CD4-positive, alpha-beta T cell (primary cell): ENCODE results near the gene BAIAP2L2. TPM values are rescaled to one million over a fixed set of nuclear protein-coding genes. Genes with fewer than 3 reads are reported as not detected.

Experiments
- ATAC-seq: fragments of 200-7000 bp; cut with Tn5 transposase; one replicate; pipeline ENCODE4 v1.10.0; 2022; ENCODE audit warnings: mild to moderate bottlenecking; ENCODE audit not compliant: poor library complexity
- CTCF ChIA-PET: fragments of 350-600 bp; sonication (Branson Sonifier 250); formaldehyde crosslinking; loops from one replicate; lab custom pipeline; 2021; ENCODE audit warnings: antibody characterized with exemption, inconsistent platforms; lab: Charles Lee
- POLR2A ChIA-PET: fragments of 350-600 bp; sonication (Branson Sonifier 250); formaldehyde crosslinking; loops from one replicate; lab custom pipeline; 2021; ENCODE audit warnings: antibody characterized with exemption, inconsistent platforms; lab: Charles Lee
- DNase-seq, 14 experiments: peaks; one replicate each; pipeline ENCODE4 v3.0.0-alpha.2; 2013 to 2020; ENCODE audit warnings: mixed read lengths in 2 of 14
- H3K27ac ChIP-seq, 2 donors: one replicate each; pipeline versions ENCODE4 v1.5.1 to v1.7.0; 2013; ENCODE audit warnings: low read length in 2 of 2, low read depth in 1 of 2, mild to moderate bottlenecking in 1 of 2
- H3K27me3 ChIP-seq, 2 experiments: 1 replicate in 1 of 2; 2 replicates in 1 of 2; pipeline versions ENCODE4 v1.6.1 to v1.7.0; 2013; ENCODE audit warnings: low read length in 2 of 2, control low read depth in 1 of 2, mild to moderate bottlenecking in 1 of 2, moderate library complexity in 1 of 2; ENCODE audit not compliant: insufficient read depth in 2 of 2, control insufficient read depth in 1 of 2
- H3K36me3 ChIP-seq: one replicate; pipeline ENCODE4 v1.6.1; 2013; ENCODE audit warnings: low read length, control low read depth; ENCODE audit not compliant: insufficient read depth
- H3K4me1 ChIP-seq: one replicate; pipeline ENCODE4 v1.6.1; 2013; ENCODE audit warnings: low read length, control low read depth; ENCODE audit not compliant: insufficient read depth
- H3K4me3 ChIP-seq: one replicate; pipeline ENCODE4 v1.5.1; 2013; ENCODE audit warnings: mild to moderate bottlenecking, low read length, moderate library complexity
- H3K9me3 ChIP-seq, 2 experiments: 1 replicate in 1 of 2; 2 replicates in 1 of 2; pipeline versions ENCODE4 v1.6.1 to v1.7.0; 2013; ENCODE audit warnings: low read length in 2 of 2, mild to moderate bottlenecking in 2 of 2, control low read depth in 1 of 2, moderate library complexity in 1 of 2; ENCODE audit not compliant: control insufficient read depth in 1 of 2, insufficient read depth in 1 of 2
- H3K27ac Mint-ChIP-seq: one replicate; pipeline ENCODE4 v1.8.0; 2020; ENCODE audit warnings: mixed read lengths
- H3K27me3 Mint-ChIP-seq: one replicate; pipeline ENCODE4 v1.8.0; 2021; ENCODE audit warnings: mixed read lengths
- H3K36me3 Mint-ChIP-seq: one replicate; pipeline ENCODE4 v1.8.0; 2021; ENCODE audit warnings: low read depth, mixed read lengths
- H3K4me1 Mint-ChIP-seq: one replicate; pipeline ENCODE4 v1.8.0; 2021; ENCODE audit warnings: low read depth, mixed read lengths
- H3K4me3 Mint-ChIP-seq: one replicate; pipeline ENCODE4 v1.8.0; 2020; ENCODE audit warnings: mild to moderate bottlenecking, mixed read lengths
- H3K9me3 Mint-ChIP-seq: one replicate; pipeline ENCODE4 v1.8.0; 2020; ENCODE audit warnings: mixed read lengths
- intact Hi-C, 2 experiments: fragments of 100-400 bp; cut with DNase I in 1 of 2; cut with micrococcal nuclease in 1 of 2; formaldehyde crosslinking; loops; one replicate each; pipeline versions ENCODE4 v1.15.1 to v1.9.0; 2023 to 2025; cut with DNase I, micrococcal nuclease
- total RNA-seq, 174 experiments: library from RNA in 2 of 174; stranded (reverse) in 2 of 174; gene quantifications; one replicate each; pipeline ENCODE4 v1.2.3 and lab custom pipeline; 2021 to 2026
- TF ChIP-seq, protein P1 (sequence below): fragments of 200-600 bp; IDR thresholded peaks from one replicate; pipeline ENCODE4 v1.8.0; 2022; ENCODE audit warnings: antibody characterized with exemption, mild to moderate bottlenecking

BAIAP2L2 gene
- total RNA-seq, 2 experiments from 2014 or later = 0.45 to 1.0 TPM

DNA sequence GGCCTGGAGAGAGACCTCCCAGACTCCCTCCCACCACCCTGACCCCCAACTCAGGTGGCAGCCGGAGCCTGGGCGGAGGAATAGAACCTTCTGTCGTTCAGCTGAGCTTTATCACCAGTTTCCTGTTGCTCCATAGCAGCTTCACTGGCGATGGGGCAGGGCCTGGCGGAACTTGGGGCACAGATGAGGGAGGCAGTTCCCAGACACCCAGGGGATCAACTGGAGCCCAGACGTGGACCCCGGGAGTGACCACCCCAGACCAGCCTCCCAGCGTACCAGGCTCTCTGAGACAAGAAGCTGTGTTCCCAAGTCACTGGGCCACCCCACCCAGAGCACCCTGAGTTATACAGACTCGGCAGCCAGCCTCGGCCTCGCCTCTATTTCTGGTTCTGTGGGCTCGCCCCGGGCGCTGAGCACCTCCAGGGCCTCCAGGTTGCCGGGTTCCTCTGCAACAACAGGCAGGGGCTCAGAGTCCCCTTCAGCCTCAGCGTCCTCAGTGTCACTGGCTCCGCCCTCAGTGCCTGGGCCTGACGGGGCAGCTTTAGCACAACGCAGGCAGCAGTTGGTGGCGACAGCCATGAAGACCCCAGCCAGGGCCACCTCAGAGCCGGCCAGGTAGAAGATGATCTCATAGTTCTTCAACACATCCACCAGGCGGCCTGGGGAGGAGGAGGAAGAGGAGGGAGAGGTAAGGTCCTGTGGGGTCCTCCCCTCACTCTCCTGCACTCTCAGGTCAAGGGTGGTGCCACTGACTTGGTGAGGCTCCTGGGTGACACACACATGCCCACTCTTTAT is 32.2 kb downstream of the BAIAP2L2 start:
- DNase-seq (no peak), ATAC-seq (no peak)
- POLR2A ChIA-PET = no interaction called here
- TF ChIP-seq, protein P1, sequence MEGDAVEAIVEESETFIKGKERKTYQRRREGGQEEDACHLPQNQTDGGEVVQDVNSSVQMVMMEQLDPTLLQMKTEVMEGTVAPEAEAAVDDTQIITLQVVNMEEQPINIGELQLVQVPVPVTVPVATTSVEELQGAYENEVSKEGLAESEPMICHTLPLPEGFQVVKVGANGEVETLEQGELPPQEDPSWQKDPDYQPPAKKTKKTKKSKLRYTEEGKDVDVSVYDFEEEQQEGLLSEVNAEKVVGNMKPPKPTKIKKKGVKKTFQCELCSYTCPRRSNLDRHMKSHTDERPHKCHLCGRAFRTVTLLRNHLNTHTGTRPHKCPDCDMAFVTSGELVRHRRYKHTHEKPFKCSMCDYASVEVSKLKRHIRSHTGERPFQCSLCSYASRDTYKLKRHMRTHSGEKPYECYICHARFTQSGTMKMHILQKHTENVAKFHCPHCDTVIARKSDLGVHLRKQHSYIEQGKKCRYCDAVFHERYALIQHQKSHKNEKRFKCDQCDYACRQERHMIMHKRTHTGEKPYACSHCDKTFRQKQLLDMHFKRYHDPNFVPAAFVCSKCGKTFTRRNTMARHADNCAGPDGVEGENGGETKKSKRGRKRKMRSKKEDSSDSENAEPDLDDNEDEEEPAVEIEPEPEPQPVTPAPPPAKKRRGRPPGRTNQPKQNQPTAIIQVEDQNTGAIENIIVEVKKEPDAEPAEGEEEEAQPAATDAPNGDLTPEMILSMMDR = no peak
- peaks cover 21% of the 10 kb centered on the region for H3K36me3 ChIP-seq
- CTCF ChIA-PET = no interaction called here
- H3K27me3 ChIP-seq = peaks cover 16 to 29% of the 10 kb centered on the region in 2 experiments
- intact Hi-C loops = no loop called here
- Mint-ChIP-seq H3K4me1 (peaks cover 3% of the 10 kb centered on the region), H3K4me3 (no peak overlapping the region), H3K36me3 (peaks cover 9% of the 10 kb centered on the region), H3K27ac (no peak overlapping the region), H3K9me3 (no peaks in the 10 kb centered on the region), H3K27me3 (peaks cover 19% of the 10 kb centered on the region)
- no peak overlapping the region for H3K27ac ChIP-seq
- peaks cover 13% of the 10 kb centered on the region for H3K4me1 ChIP-seq
- H3K9me3 ChIP-seq = peaks cover 0 to 17% of the 10 kb centered on the region in 2 experiments
- no peak overlapping the region for H3K4me3 ChIP-seq

DNA sequence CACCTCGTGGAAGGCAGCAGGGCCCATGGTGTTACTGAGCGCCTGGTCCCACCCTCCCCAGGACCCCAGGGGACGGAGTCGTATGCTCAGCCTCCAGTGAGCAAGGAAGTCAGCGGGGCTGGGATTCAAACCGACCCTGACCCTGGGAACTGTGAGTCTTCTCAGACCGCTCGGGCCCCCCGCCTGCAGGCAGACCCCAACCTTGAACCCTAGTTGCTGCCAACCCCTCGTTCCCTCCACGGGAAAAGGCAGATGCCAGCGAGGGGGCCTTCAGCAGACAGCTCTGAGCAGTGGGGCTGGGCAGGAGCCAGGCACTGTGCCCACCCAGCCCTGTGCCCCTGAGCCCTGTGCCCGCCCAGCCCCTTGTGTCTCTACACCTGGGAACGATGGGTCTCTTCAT is 32.9 kb downstream of the BAIAP2L2 start:
- Histone ChIP-seq H3K9me3 (peaks cover 0 to 16% of the 10 kb centered on the region in 2 experiments), H3K36me3 (peaks cover 27% of the 10 kb centered on the region), H3K4me3 (no peak overlapping the region), H3K4me1 (peaks cover 12% of the 10 kb centered on the region), H3K27ac (no peak overlapping the region), H3K27me3 (peaks cover 11 to 22% of the 10 kb centered on the region in 2 experiments)
- TF ChIP-seq, protein P1 = no peak
- ChIA-PET CTCF (no interaction called here), POLR2A (no interaction called here)
- intact Hi-C loops = no loop called here
- ATAC-seq (no peak), DNase-seq (no peak)
- Mint-ChIP-seq H3K27me3 (peaks cover 16% of the 10 kb centered on the region), H3K9me3 (no peaks in the 10 kb centered on the region), H3K4me3 (no peak overlapping the region), H3K36me3 (peaks cover 15% of the 10 kb centered on the region), H3K27ac (no peak overlapping the region), H3K4me1 (peaks cover 3% of the 10 kb centered on the region)

DNA sequence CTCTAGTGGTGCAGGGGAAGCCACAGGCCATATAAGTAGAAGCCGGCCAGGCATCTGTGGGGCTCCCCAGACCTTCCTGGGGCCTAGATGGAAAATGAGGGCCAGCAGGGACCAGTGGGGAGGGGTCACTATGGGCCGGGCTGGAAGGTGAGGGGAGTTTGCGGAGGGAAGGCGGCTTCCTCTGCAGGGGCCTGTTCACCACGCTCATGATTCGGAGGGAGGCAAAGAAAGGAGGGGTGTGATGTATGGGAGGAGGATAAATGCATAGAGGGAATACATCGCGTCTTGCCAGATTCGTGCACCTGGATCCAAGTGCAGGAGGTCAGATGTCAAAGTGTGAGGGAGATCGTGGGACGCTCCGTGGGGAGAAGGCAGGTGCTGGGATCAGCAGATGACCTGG is 33.4 kb downstream of the BAIAP2L2 start:
- intact Hi-C loops = no loop called here
- peaks cover 7% of the 10 kb centered on the region for H3K4me1 ChIP-seq
- peaks cover 32% of the 10 kb centered on the region for H3K36me3 ChIP-seq
- H3K4me3 Mint-ChIP-seq = no peak overlapping the region
- CTCF ChIA-PET = no interaction called here
- TF ChIP-seq, protein P1 = no peak
- POLR2A ChIA-PET = no interaction called here
- ATAC-seq (no peak), DNase-seq (no peak)
- peaks cover 20% of the 10 kb centered on the region for H3K36me3 Mint-ChIP-seq
- no peak overlapping the region for H3K27ac Mint-ChIP-seq
- no peak overlapping the region for H3K4me3 ChIP-seq
- peaks cover 3% of the 10 kb centered on the region for H3K4me1 Mint-ChIP-seq
- no peak overlapping the region for H3K27ac ChIP-seq
- peaks cover 0 to 12% of the 10 kb centered on the region in 2 experiments for H3K9me3 ChIP-seq
- peaks cover 15% of the 10 kb centered on the region for H3K27me3 Mint-ChIP-seq
- no peaks in the 10 kb centered on the region for H3K9me3 Mint-ChIP-seq
- peaks cover 6 to 17% of the 10 kb centered on the region in 2 experiments for H3K27me3 ChIP-seq
